GM18526 (cell line): ENCODE data around the gene FYCO1.

Source experiments
- POLR2A ChIP-seq: IDR thresholded peaks from 3 replicates; pipeline ENCODE4 v1.6.1; 2011; ENCODE audit not compliant: insufficient read length; ENCODE audit errors: extremely low read depth

Gene FYCO1

GRCh38 chr3:45978006-45978761 lies 17.4 kb downstream of the FYCO1 start:
- no peak for TF ChIP-seq POLR2A

GRCh38 chr3:45976191-45977091 lies 19.2 kb downstream of the FYCO1 start:
- no peak for TF ChIP-seq POLR2A

- TF ChIP-seq POLR2A: no peak
Observed at GRCh38 chr3:45975686-45976085, 19.9 kb downstream of the FYCO1 start.

GRCh38 chr3:45974686-45975085 lies 20.9 kb downstream of the FYCO1 start:
- TF ChIP-seq POLR2A: no peak

GRCh38 chr3:45972534-45973402 lies 22.9 kb downstream of the FYCO1 start:
- no peak for TF ChIP-seq POLR2A

- TF ChIP-seq POLR2A: no peak
Observed at GRCh38 chr3:45969953-45970352, 25.7 kb downstream of the FYCO1 start.

- TF ChIP-seq POLR2A: no peak
Observed at GRCh38 chr3:45969116-45969515, 26.5 kb downstream of the FYCO1 start.

- TF ChIP-seq POLR2A: no peak
Observed at GRCh38 chr3:45968706-45969105, 26.9 kb downstream of the FYCO1 start.

GRCh38 chr3:45968149-45968548 lies 27.5 kb downstream of the FYCO1 start:
- TF ChIP-seq POLR2A: no peak

- TF ChIP-seq POLR2A: no peak
Observed at GRCh38 chr3:45967724-45968123, 27.9 kb downstream of the FYCO1 start.

- no peak for TF ChIP-seq POLR2A
Observed at GRCh38 chr3:45966950-45967640, 28.5 kb downstream of the FYCO1 start.

- no peak for TF ChIP-seq POLR2A
Observed at GRCh38 chr3:45966371-45966791, 29.2 kb downstream of the FYCO1 start.

- TF ChIP-seq POLR2A: no peak
Observed at GRCh38 chr3:45965653-45966052, 30.0 kb downstream of the FYCO1 start.

- no peak for TF ChIP-seq POLR2A
Observed at GRCh38 chr3:45965253-45965652, 30.4 kb downstream of the FYCO1 start.

- no peak for TF ChIP-seq POLR2A
Observed at GRCh38 chr3:45964139-45964538, 31.5 kb downstream of the FYCO1 start.

- TF ChIP-seq POLR2A: no peak
Observed at GRCh38 chr3:45962033-45962432, 33.6 kb downstream of the FYCO1 start.
